GM12878 (cell line): ENCODE results near the gene PPP2R3C. TPM values are rescaled to one million over a fixed set of nuclear protein-coding genes. Genes with fewer than 3 reads are reported as not detected.

Source experiments
- ATAC-seq: fragments of 200-7000 bp; cut with Tn5 transposase; 3 replicates; pipeline ENCODE4 v1.9.1; 2020; ENCODE audit warnings: mild to moderate bottlenecking, moderate library complexity
- BruUV-seq: library from RNA; stranded (reverse); fragments of 400-500 nt; replicated peaks from 2 replicates; lab custom pipeline; 2021; lab: Mats Ljungman, UMichigan
- CTCF ChIA-PET: fragments of 300-600 bp; sonication (Branson Sonifier 250); formaldehyde crosslinking; extraction: SDS; loops from one replicate; lab custom pipeline; 2021; ENCODE audit warnings: inconsistent platforms; lab: Yijun Ruan, JAX
- POLR2A ChIA-PET: fragments of 350-600 bp; formaldehyde crosslinking; extraction: SDS; loops from one replicate; lab custom pipeline; 2021; ENCODE audit warnings: inconsistent platforms; lab: Charles Lee
- RAD21 ChIA-PET: fragments of 300-600 bp; sonication (Branson Sonifier 250); formaldehyde crosslinking; loops from one replicate; lab custom pipeline; 2023; ENCODE audit warnings: antibody characterized with exemption; ENCODE audit not compliant: unreplicated experiment; lab: Charles Lee
- SMC1A ChIA-PET: fragments of 300-600 bp; sonication (Branson Sonifier 250); formaldehyde crosslinking; loops from one replicate; lab custom pipeline; 2023; ENCODE audit not compliant: unreplicated experiment, uncharacterized antibody; lab: Charles Lee
- DNase-seq: peaks from one replicate; pipeline ENCODE4 v3.0.0-alpha.2; 2011; ENCODE audit warnings: low read depth, low spot score
- FAIRE-seq: peaks from 3 replicates; lab custom pipeline; 2011; peaks lifted over from hg19 to GRCh38; lab: Jason Lieb, UNC
- H2AFZ ChIP-seq: 2 replicates; pipeline ENCODE4 v1.6.0; 2011; ENCODE audit warnings: low read depth, low read length, control low read depth; ENCODE audit not compliant: control insufficient read depth
- H3K27ac ChIP-seq: 2 replicates; pipeline ENCODE4 v1.5.1; 2011; ENCODE audit warnings: control low read depth; ENCODE audit not compliant: control insufficient read depth, insufficient read depth
- H3K27me3 ChIP-seq, 2 experiments: replicated peaks in 1 of 2; 2 replicates each; pipeline versions ENCODE4 v1.6.0 to v1.6.1; 2011; ENCODE audit warnings: low read length in 1 of 2; ENCODE audit not compliant: control insufficient read depth in 2 of 2, insufficient read depth in 2 of 2
- H3K36me3 ChIP-seq, 2 experiments: 2 replicates each; pipeline ENCODE4 v1.5.1; 2011; ENCODE audit warnings: low read length in 1 of 2; ENCODE audit not compliant: control insufficient read depth in 2 of 2, insufficient read depth in 2 of 2
- H3K4me1 ChIP-seq: 2 replicates; pipeline ENCODE4 v1.6.1; 2011; ENCODE audit warnings: mild to moderate bottlenecking, low read length, moderate library complexity, mixed read lengths; ENCODE audit not compliant: control insufficient read depth, insufficient read depth
- H3K4me2 ChIP-seq: 2 replicates; pipeline ENCODE4 v1.6.0; 2011; ENCODE audit warnings: control low read depth; ENCODE audit not compliant: control insufficient read depth, insufficient read depth
- H3K4me3 ChIP-seq: fragments of 200-600 bp; sonication (generic); 2 replicates; pipeline ENCODE4 v1.5.1; 2016
- H3K79me2 ChIP-seq: 2 replicates; pipeline ENCODE4 v1.6.0; 2011; ENCODE audit warnings: low read length; ENCODE audit not compliant: control insufficient read depth, insufficient read depth
- H3K9ac ChIP-seq: 2 replicates; pipeline ENCODE4 v1.8.0; 2011; ENCODE audit warnings: low read length, control low read depth, mixed read lengths; ENCODE audit not compliant: control insufficient read depth, insufficient read depth
- H3K9me3 ChIP-seq: replicated peaks from 3 replicates; pipeline ENCODE4 v1.5.1; 2011; ENCODE audit warnings: mild to moderate bottlenecking, low read length; ENCODE audit not compliant: control insufficient read depth, insufficient read depth
- H4K20me1 ChIP-seq: 2 replicates; pipeline ENCODE4 v1.6.0; 2011; ENCODE audit not compliant: control insufficient read depth, insufficient read depth
- CBFB ChIP-seq: IDR thresholded peaks from 2 replicates; pipeline ENCODE4 v1.6.1; 2016; ENCODE audit warnings: antibody characterized with exemption, low read depth
- CREB1 ChIP-seq: IDR thresholded peaks from 2 replicates; pipeline ENCODE4 v1.6.1; 2012; ENCODE audit warnings: low read depth, mild to moderate bottlenecking, inconsistent platforms
- EGR1 ChIP-seq, 2 experiments: IDR thresholded peaks; 1 replicate in 1 of 2; 2 replicates in 1 of 2; pipeline ENCODE4 v1.6.1; 2011 to 2012; ENCODE audit warnings: low read depth in 2 of 2, low read length in 2 of 2, borderline replicate concordance in 1 of 2, mild to moderate bottlenecking in 1 of 2, moderate library complexity in 1 of 2
- ESRRA ChIP-seq: IDR thresholded peaks from 2 replicates; pipeline ENCODE4 v1.6.1; 2012; ENCODE audit warnings: mild to moderate bottlenecking, low read length, improper control_type of control experiment
- GATAD2B ChIP-seq: fragments of 450-650 bp; conservative IDR thresholded peaks from 2 replicates; pipeline ENCODE4 v1.6.1; 2017; ENCODE audit warnings: low read depth, mild to moderate bottlenecking, moderate library complexity
- HDGF ChIP-seq: fragments of 450-650 bp; IDR thresholded peaks from 2 replicates; pipeline ENCODE4 v1.6.1; 2016; ENCODE audit warnings: antibody characterized with exemption
- MXI1 ChIP-seq: fragments of 150-350 bp; IDR thresholded peaks from 2 replicates; pipeline ENCODE4 v1.6.1; 2011; ENCODE audit warnings: low read depth, mild to moderate bottlenecking, inconsistent platforms, low read length, improper control_type of control experiment
- NFXL1 ChIP-seq: fragments of 450-650 bp; IDR thresholded peaks from 2 replicates; pipeline ENCODE4 v1.6.1; 2017; ENCODE audit warnings: antibody characterized with exemption, mild to moderate bottlenecking, borderline replicate concordance
- NFYA ChIP-seq: IDR thresholded peaks from 2 replicates; pipeline ENCODE4 v1.6.1; 2011; ENCODE audit warnings: low read depth, mild to moderate bottlenecking, low read length, improper control_type of control experiment, borderline replicate concordance
- NFYB ChIP-seq: IDR thresholded peaks from 2 replicates; pipeline ENCODE4 v1.6.1; 2011; ENCODE audit warnings: low read depth, mild to moderate bottlenecking, low read length, improper control_type of control experiment, moderate library complexity; ENCODE audit not compliant: insufficient read depth
- POLR2A ChIP-seq: IDR thresholded peaks from 2 replicates; pipeline ENCODE4 v1.6.1; 2011; ENCODE audit warnings: low read depth, mild to moderate bottlenecking, low read length
- SREBF2 ChIP-seq: IDR thresholded peaks from 2 replicates; pipeline ENCODE4 v1.6.1; 2012; ENCODE audit warnings: mild to moderate bottlenecking, low read length
- ZNF384 ChIP-seq: IDR thresholded peaks from 2 replicates; pipeline ENCODE4 v1.6.1; 2012; ENCODE audit warnings: low read depth, mild to moderate bottlenecking, low read length, improper control_type of control experiment, borderline replicate concordance
- ZNF622 ChIP-seq: fragments of 450-650 bp; IDR thresholded peaks from 2 replicates; pipeline ENCODE4 v1.6.1; 2017; ENCODE audit warnings: mild to moderate bottlenecking, inconsistent platforms
- WGBS: methylation state at CpG from one replicate; pipeline ENCODE4 v1.1.6; 2016; ENCODE audit warnings: low lambda C conversion rate; ENCODE audit not compliant: insufficient replicate concordance, insufficient coverage; ENCODE audit errors: missing lambda C conversion rate; 5-methylcytosine and 5-hydroxymethylcytosine counted together
- in situ Hi-C: fragments of 300-500 bp; cut with MboI; formaldehyde crosslinking; loops from 9 replicates; pipeline ENCODE4 v1.14.3; 2018; ENCODE audit warnings: mixed read lengths
- intact Hi-C: fragments of 100-400 bp; cut with micrococcal nuclease; formaldehyde crosslinking; loops from one replicate; pipeline ENCODE4 v1.14.2; 2022; ENCODE audit not compliant: unreplicated experiment
- polyA plus RNA-seq, 11 experiments: library from polyadenylated mRNA; depleted of rRNA in 4 of 11; unstranded in 6 of 11; stranded (reverse) in 5 of 11; fragments of >200 nt; fragmentation: Nextera tagmentation in 4 of 11; fragmentation: Illumina TruSeq in 1 of 11; extraction: Ambion mirVana in 4 of 11; extraction: Trizol in 1 of 11; gene quantifications; 1 replicate in 1 of 11; 2 replicates in 10 of 11; pipeline versions ENCODE4 v1.2.1 to v1.2.3, GENCODE V29; 2011 to 2016; ENCODE audit warnings: inconsistent platforms in 2 of 11, missing spikeins in 2 of 11, low read depth in 1 of 11
- total RNA-seq, 4 experiments: library from RNA; depleted of rRNA in 3 of 4; stranded (reverse); fragments of >200 nt in 3 of 4; fragmentation: Illumina TruSeq in 1 of 4; extraction: Trizol in 1 of 4; gene quantifications; 2 replicates each; pipeline versions ENCODE4 v1.2.1 to v1.2.3, GENCODE V29; 2013 to 2021
- TF ChIP-seq, protein P1 (sequence below): fragments of 150-350 bp; IDR thresholded peaks from 2 replicates; pipeline ENCODE4 v1.6.1; 2016; ENCODE audit warnings: low read depth, low read length

Gene PPP2R3C
- total and polyA plus RNA-seq, 10 of the 15 experiments (the other 5 are each of a cell fraction or from before 2014, with no cell fraction given) = 27.6 to 80.5 (median 42.9) TPM

DNA sequence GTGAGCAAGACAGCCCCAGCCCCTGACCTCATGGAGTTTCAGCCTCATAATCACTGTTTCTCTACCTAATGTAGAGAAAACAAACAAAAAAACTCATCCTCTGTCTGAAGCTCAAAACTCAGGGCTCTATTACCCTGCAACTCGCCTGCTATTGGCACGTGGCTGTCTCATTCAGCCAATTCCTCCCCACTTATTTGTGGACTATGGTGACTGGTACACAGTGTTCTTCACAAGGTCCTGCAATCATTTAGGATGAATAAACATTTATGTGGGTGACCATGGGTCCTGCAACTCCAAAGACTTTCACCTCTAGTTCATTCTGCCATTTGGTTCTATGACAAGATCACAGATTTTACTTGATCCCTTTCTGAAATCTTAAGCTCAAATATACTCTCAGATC is 4.7 kb downstream of the PPP2R3C start:
- BruUV-seq = no TSS peak
- no peak overlapping the region for H3K9ac ChIP-seq
- no peaks in the 10 kb centered on the region for H4K20me1 ChIP-seq
- peaks cover 0 to 2% of the 10 kb centered on the region in 2 experiments; a peak in 2 of 4 replicates for H3K36me3 ChIP-seq
- no peak overlapping the region for H3K27ac ChIP-seq
- no peaks in the 10 kb centered on the region; the same call in 2 of the 3 replicates for H3K9me3 ChIP-seq
- ChIA-PET POLR2A (no interaction called here), CTCF (interaction anchor here (0.7 kb wide), 2 partner anchors 16 to 170 kb away, joined by 4 read pairs; no protein-coding TSS in a partner anchor), RAD21 (no interaction called here), SMC1A (interaction anchor here (1.0 kb wide), 1 partner anchor 288 kb away, joined by 6 read pairs; no protein-coding TSS in a partner anchor)
- WGBS = 95% methylated on average over 2 of the region's 2 CpGs
- intact Hi-C loops = no loop called here
- TF ChIP-seq SREBF2 (no peak), GATAD2B (no peak)
- in situ Hi-C loops = no loop called here
- peaks cover 8% of the 10 kb centered on the region for H3K79me2 ChIP-seq
- H3K4me1 ChIP-seq = 0 out of 2 replicates have a peak, but pooled peaks cover 2% of the 10 kb centered on the region
- H2AFZ ChIP-seq = no peak overlapping the region
- ATAC-seq = no peak
- FAIRE-seq = no peak
- H3K4me3 ChIP-seq = no peak overlapping the region
- no peaks in the 10 kb centered on the region for H3K27me3 ChIP-seq
- H3K4me2 ChIP-seq = no peak overlapping the region
- no peak for DNase-seq

DNA sequence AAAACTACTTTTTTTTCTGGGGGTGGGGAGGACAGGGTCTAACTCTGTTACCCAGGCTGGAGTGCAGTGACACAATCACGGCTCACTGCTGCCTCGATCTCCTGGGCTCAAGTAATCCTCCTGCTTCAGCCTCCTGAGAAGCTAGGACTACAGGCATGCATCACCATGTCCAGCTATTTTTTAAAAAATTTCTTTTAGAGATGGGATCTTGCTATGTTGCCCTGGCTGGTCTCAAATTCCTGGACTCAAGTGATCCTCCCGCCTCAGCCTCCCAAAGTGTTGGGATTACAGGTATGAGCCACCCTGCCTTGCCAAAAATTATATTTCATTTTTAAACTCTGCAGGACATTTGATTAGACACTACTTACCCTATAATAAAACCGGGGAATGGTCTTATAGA is 5.5 kb downstream of the PPP2R3C start:
- TF ChIP-seq ZNF384 = no peak
- TF ChIP-seq POLR2A = no peak
- no peak for TF ChIP-seq CREB1
- TF ChIP-seq EGR1 (IDR thresholded peaks at IDR 0.05; ENCODE audit: borderline replicate concordance in 1 of 2, low read depth in 2 of 2, low read length in 2 of 2) = no peak
- TF ChIP-seq NFYA = no peak
- TF ChIP-seq NFXL1 = no peak
- no peak for TF ChIP-seq NFYB
- no peak for TF ChIP-seq CBFB
- TF ChIP-seq, protein P1, sequence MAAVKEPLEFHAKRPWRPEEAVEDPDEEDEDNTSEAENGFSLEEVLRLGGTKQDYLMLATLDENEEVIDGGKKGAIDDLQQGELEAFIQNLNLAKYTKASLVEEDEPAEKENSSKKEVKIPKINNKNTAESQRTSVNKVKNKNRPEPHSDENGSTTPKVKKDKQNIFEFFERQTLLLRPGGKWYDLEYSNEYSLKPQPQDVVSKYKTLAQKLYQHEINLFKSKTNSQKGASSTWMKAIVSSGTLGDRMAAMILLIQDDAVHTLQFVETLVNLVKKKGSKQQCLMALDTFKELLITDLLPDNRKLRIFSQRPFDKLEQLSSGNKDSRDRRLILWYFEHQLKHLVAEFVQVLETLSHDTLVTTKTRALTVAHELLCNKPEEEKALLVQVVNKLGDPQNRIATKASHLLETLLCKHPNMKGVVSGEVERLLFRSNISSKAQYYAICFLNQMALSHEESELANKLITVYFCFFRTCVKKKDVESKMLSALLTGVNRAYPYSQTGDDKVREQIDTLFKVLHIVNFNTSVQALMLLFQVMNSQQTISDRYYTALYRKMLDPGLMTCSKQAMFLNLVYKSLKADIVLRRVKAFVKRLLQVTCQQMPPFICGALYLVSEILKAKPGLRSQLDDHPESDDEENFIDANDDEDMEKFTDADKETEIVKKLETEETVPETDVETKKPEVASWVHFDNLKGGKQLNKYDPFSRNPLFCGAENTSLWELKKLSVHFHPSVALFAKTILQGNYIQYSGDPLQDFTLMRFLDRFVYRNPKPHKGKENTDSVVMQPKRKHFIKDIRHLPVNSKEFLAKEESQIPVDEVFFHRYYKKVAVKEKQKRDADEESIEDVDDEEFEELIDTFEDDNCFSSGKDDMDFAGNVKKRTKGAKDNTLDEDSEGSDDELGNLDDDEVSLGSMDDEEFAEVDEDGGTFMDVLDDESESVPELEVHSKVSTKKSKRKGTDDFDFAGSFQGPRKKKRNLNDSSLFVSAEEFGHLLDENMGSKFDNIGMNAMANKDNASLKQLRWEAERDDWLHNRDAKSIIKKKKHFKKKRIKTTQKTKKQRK = no peak
- TF ChIP-seq ESRRA = no peak
- TF ChIP-seq ZNF622 = no peak
- no peak for TF ChIP-seq MXI1
- TF ChIP-seq HDGF = no peak
- no peaks in the 10 kb centered on the region for H4K20me1 ChIP-seq
- no TSS peak for BruUV-seq
- H3K9ac ChIP-seq = no peak overlapping the region
- 0 out of 2 replicates have a peak, but pooled peaks cover 2% of the 10 kb centered on the region for H3K4me1 ChIP-seq
- no peak for ATAC-seq
- no peak overlapping the region for H3K4me3 ChIP-seq
- RAD21 ChIA-PET = no interaction called here
- H2AFZ ChIP-seq = no peak overlapping the region
- intact Hi-C loops = no loop called here
- no peaks in the 10 kb centered on the region for H3K27me3 ChIP-seq
- no peaks in the 10 kb centered on the region; the same call in 2 of the 3 replicates for H3K9me3 ChIP-seq
- H3K4me2 ChIP-seq = no peak overlapping the region
- peaks cover 0 to 2% of the 10 kb centered on the region in 2 experiments; a peak in 2 of 4 replicates for H3K36me3 ChIP-seq
- SMC1A ChIA-PET = no interaction called here
- no peak for DNase-seq
- no peak overlapping the region for H3K27ac ChIP-seq
- 97% methylated on average over 4 of the region's 4 CpGs for WGBS
- no peak for FAIRE-seq
- CTCF ChIA-PET = no interaction called here
- in situ Hi-C loops = no loop called here
- POLR2A ChIA-PET = no interaction called here
- H3K79me2 ChIP-seq = peaks cover 8% of the 10 kb centered on the region
